Mesenchymal stem cell (in vitro differentiated cells and primary cell): ENCODE results near the gene MEGF9.
A peak's percentile ranks its signal among the peaks of the same experiment; 100 is the strongest.

Experiments
- DNase-seq: peaks from one replicate; pipeline ENCODE4 v3.0.0-alpha.2; 2013
- H2AFZ ChIP-seq: one replicate; pipeline ENCODE4 v1.6.1; 2013; ENCODE audit warnings: low read depth, mild to moderate bottlenecking, control low read depth, inconsistent platforms, low read length, moderate library complexity
- H2AK5ac ChIP-seq: 2 replicates; pipeline ENCODE4 v1.6.1; 2013; ENCODE audit warnings: low read length, moderate library complexity, mild to moderate bottlenecking, inconsistent platforms; ENCODE audit not compliant: severe bottlenecking
- H2BK120ac ChIP-seq: one replicate; pipeline ENCODE4 v1.6.1; 2013; ENCODE audit warnings: low read depth, mild to moderate bottlenecking, inconsistent platforms, low read length, moderate library complexity
- H2BK12ac ChIP-seq, 2 experiments: one replicate each; pipeline ENCODE4 v1.6.1; 2013; ENCODE audit warnings: inconsistent platforms in 2 of 2, low read length in 2 of 2, mild to moderate bottlenecking in 2 of 2, moderate library complexity in 2 of 2, control low read depth in 1 of 2
- H2BK15ac ChIP-seq: one replicate; pipeline ENCODE4 v1.6.1; 2013; ENCODE audit warnings: mild to moderate bottlenecking, low read depth, inconsistent platforms; ENCODE audit not compliant: poor library complexity, severe bottlenecking
- H2BK5ac ChIP-seq: 2 replicates; pipeline ENCODE4 v1.6.1; 2013; ENCODE audit warnings: low read depth, mild to moderate bottlenecking, low read length, control low read depth, inconsistent platforms; ENCODE audit not compliant: poor library complexity, severe bottlenecking
- H3K14ac ChIP-seq, 2 experiments: one replicate each; pipeline ENCODE4 v1.6.1; 2013; ENCODE audit warnings: inconsistent platforms in 2 of 2, low read length in 2 of 2, control low read depth in 1 of 2, mild to moderate bottlenecking in 1 of 2, moderate library complexity in 1 of 2
- H3K18ac ChIP-seq, 2 experiments: one replicate each; pipeline ENCODE4 v1.6.1; 2013; ENCODE audit warnings: inconsistent platforms in 2 of 2, low read length in 2 of 2, control low read depth in 1 of 2, low read depth in 1 of 2, mild to moderate bottlenecking in 1 of 2
- H3K23ac ChIP-seq, 2 experiments: one replicate each; pipeline ENCODE4 v1.6.1; 2013; ENCODE audit warnings: inconsistent platforms in 2 of 2, low read length in 2 of 2, mild to moderate bottlenecking in 2 of 2, moderate library complexity in 2 of 2, control low read depth in 1 of 2
- H3K27ac ChIP-seq: 2 replicates; pipeline ENCODE4 v1.5.1; 2013; ENCODE audit warnings: mild to moderate bottlenecking, moderate library complexity, low read length, control low read depth, inconsistent platforms; ENCODE audit not compliant: poor library complexity, severe bottlenecking
- H3K27me3 ChIP-seq, 2 experiments: 2 replicates each; pipeline versions ENCODE4 v1.6.1 to v1.7.0; 2013; ENCODE audit warnings: low read length in 2 of 2, mild to moderate bottlenecking in 2 of 2, moderate library complexity in 2 of 2, control low read depth in 1 of 2, inconsistent platforms in 1 of 2; ENCODE audit not compliant: control insufficient read depth in 1 of 2, insufficient read depth in 1 of 2
- H3K36me3 ChIP-seq, 2 experiments: 2 replicates each; pipeline versions ENCODE4 v1.6.1 to v1.7.0; 2013; ENCODE audit warnings: low read length in 2 of 2, control low read depth in 1 of 2, inconsistent platforms in 1 of 2, low read depth in 1 of 2, mild to moderate bottlenecking in 1 of 2; ENCODE audit not compliant: insufficient read depth in 2 of 2, control insufficient read depth in 1 of 2
- H3K4ac ChIP-seq, 2 experiments: one replicate each; pipeline ENCODE4 v1.6.1; 2013; ENCODE audit warnings: inconsistent platforms in 2 of 2, low read length in 2 of 2, mild to moderate bottlenecking in 2 of 2, moderate library complexity in 2 of 2, control low read depth in 1 of 2, low read depth in 1 of 2
- H3K4me1 ChIP-seq: 2 replicates; pipeline ENCODE4 v1.6.1; 2013; ENCODE audit warnings: low read depth, low read length, control low read depth; ENCODE audit not compliant: control insufficient read depth, insufficient read depth
- H3K4me2 ChIP-seq: 2 replicates; pipeline ENCODE4 v1.6.1; 2013; ENCODE audit warnings: low read length, mild to moderate bottlenecking, inconsistent platforms; ENCODE audit not compliant: poor library complexity, severe bottlenecking
- H3K4me3 ChIP-seq, 2 experiments: 2 replicates each; pipeline versions ENCODE4 v1.5.1 to v1.7.0; 2013; ENCODE audit warnings: low read length in 2 of 2, mild to moderate bottlenecking in 2 of 2, control low read depth in 1 of 2, low read depth in 1 of 2; ENCODE audit not compliant: insufficient read depth in 1 of 2
- H3K79me1 ChIP-seq: replicated peaks from 2 replicates; pipeline ENCODE4 v1.6.1; 2013; ENCODE audit warnings: mild to moderate bottlenecking, control low read depth, low read length, inconsistent platforms; ENCODE audit not compliant: poor library complexity, severe bottlenecking
- H3K9ac ChIP-seq: 2 replicates; pipeline ENCODE4 v1.7.0; 2013; ENCODE audit warnings: mild to moderate bottlenecking, low read length, moderate library complexity
- H3K9me3 ChIP-seq: 2 replicates; pipeline ENCODE4 v1.7.0; 2013; ENCODE audit warnings: mild to moderate bottlenecking, low read length; ENCODE audit not compliant: control insufficient read depth
- H4K8ac ChIP-seq: one replicate; pipeline ENCODE4 v1.6.1; 2013; ENCODE audit warnings: inconsistent platforms, mild to moderate bottlenecking, low read length, moderate library complexity
- H4K91ac ChIP-seq: one replicate; pipeline ENCODE4 v1.6.1; 2013; ENCODE audit warnings: mild to moderate bottlenecking, low read length, inconsistent platforms
- WGBS: methylation state at CpG from one replicate; pipeline ENCODE4 v1.1.7; 2013; ENCODE audit warnings: mixed read lengths; 5-methylcytosine and 5-hydroxymethylcytosine counted together

Gene MEGF9

GRCh38 chr9:120757026-120757913 is 43.0 kb upstream of the MEGF9 start:
- Histone ChIP-seq H2AK5ac (no peak overlapping the region), H3K27ac (no peak overlapping the region), H3K36me3 (peaks cover 3 to 33% of the 10 kb centered on the region in 2 experiments), H2BK5ac (no peak overlapping the region), H3K9ac (no peak overlapping the region), H2AFZ (no peak overlapping the region), H2BK120ac (no peak overlapping the region), H3K14ac (no peak overlapping the region), H3K9me3 (no peaks in the 10 kb centered on the region), H2BK12ac (no peak overlapping the region), H3K27me3 (no peaks in the 10 kb centered on the region), H3K4me3 (no peak overlapping the region), H4K8ac (no peak overlapping the region), H3K4me2 (no peak overlapping the region), H4K91ac (no peak overlapping the region), H3K18ac (no peak overlapping the region), H2BK15ac (no peak overlapping the region), H3K79me1 (peaks cover 2% of the 10 kb centered on the region), H3K23ac (no peak overlapping the region), H3K4me1 (no peaks in the 10 kb centered on the region), H3K4ac (no peak overlapping the region)
- no peak for DNase-seq
- 100% methylated on average over 2 of the region's 6 CpGs for WGBS

- H3K9me3 ChIP-seq = no peaks in the 10 kb centered on the region
- H3K18ac ChIP-seq = no peak overlapping the region
- no peak overlapping the region for H2AFZ ChIP-seq
- peaks cover 2% of the 10 kb centered on the region for H3K79me1 ChIP-seq
- H3K9ac ChIP-seq = no peak overlapping the region
- no peak overlapping the region for H3K4me3 ChIP-seq
- H3K36me3 ChIP-seq = peaks cover 0 to 29% of the 10 kb centered on the region in 2 experiments
- DNase-seq = no peak
- H2BK15ac ChIP-seq = no peak overlapping the region
- no peak overlapping the region for H2BK5ac ChIP-seq
- WGBS = no CpG with 5 or more reads among the region's 1 CpG
- no peak overlapping the region for H4K91ac ChIP-seq
- H3K27me3 ChIP-seq = no peaks in the 10 kb centered on the region
- H3K4ac ChIP-seq = no peak overlapping the region
- H3K14ac ChIP-seq = no peak overlapping the region
- no peaks in the 10 kb centered on the region for H3K4me1 ChIP-seq
- no peak overlapping the region for H2BK12ac ChIP-seq
- H3K23ac ChIP-seq = no peak overlapping the region
- H3K27ac ChIP-seq = no peak overlapping the region
- no peak overlapping the region for H3K4me2 ChIP-seq
- H2BK120ac ChIP-seq = no peak overlapping the region
- no peak overlapping the region for H4K8ac ChIP-seq
- no peak overlapping the region for H2AK5ac ChIP-seq
These were observed 42.3 kb upstream of the MEGF9 start for GRCh38 chr9:120756531-120756930.

- Histone ChIP-seq H3K14ac (no peak overlapping the region), H3K9me3 (no peaks in the 10 kb centered on the region), H3K4me3 (no peak overlapping the region), H2BK120ac (no peak overlapping the region), H2AK5ac (no peak overlapping the region), H2BK15ac (no peak overlapping the region), H4K91ac (no peak overlapping the region), H3K79me1 (peaks cover 2% of the 10 kb centered on the region), H2BK5ac (no peak overlapping the region), H4K8ac (no peak overlapping the region), H2BK12ac (no peak overlapping the region), H3K4ac (no peak overlapping the region), H3K36me3 (peaks cover 0 to 23% of the 10 kb centered on the region in 2 experiments), H3K9ac (no peak overlapping the region), H3K27ac (no peak overlapping the region), H3K27me3 (no peaks in the 10 kb centered on the region), H2AFZ (no peak overlapping the region), H3K4me1 (no peaks in the 10 kb centered on the region), H3K23ac (no peak overlapping the region), H3K4me2 (no peak overlapping the region), H3K18ac (no peak overlapping the region)
- 17% methylated on average over 4 of the region's 6 CpGs for WGBS
- DNase-seq = peak; percentile 60
These were observed 41.7 kb upstream of the MEGF9 start for GRCh38 chr9:120755810-120756434.

- H3K9ac ChIP-seq = no peak overlapping the region
- H2AK5ac ChIP-seq = no peak overlapping the region
- no peak for DNase-seq
- no peak overlapping the region for H3K4me2 ChIP-seq
- no peak overlapping the region for H3K4me3 ChIP-seq
- H3K18ac ChIP-seq = no peak overlapping the region
- H3K79me1 ChIP-seq = peaks cover 2% of the 10 kb centered on the region
- H2AFZ ChIP-seq = no peak overlapping the region
- no peak overlapping the region for H2BK5ac ChIP-seq
- H3K9me3 ChIP-seq = no peaks in the 10 kb centered on the region
- H2BK12ac ChIP-seq = no peak overlapping the region
- H4K91ac ChIP-seq = no peak overlapping the region
- no peak overlapping the region for H3K14ac ChIP-seq
- no peak overlapping the region for H4K8ac ChIP-seq
- H2BK120ac ChIP-seq = no peak overlapping the region
- H2BK15ac ChIP-seq = no peak overlapping the region
- no peaks in the 10 kb centered on the region for H3K4me1 ChIP-seq
- H3K36me3 ChIP-seq = peaks cover 0 to 16% of the 10 kb centered on the region in 2 experiments
- no CpG with 5 or more reads among the region's 2 CpGs for WGBS
- H3K4ac ChIP-seq = no peak overlapping the region
- H3K27ac ChIP-seq = no peak overlapping the region
- H3K23ac ChIP-seq = no peak overlapping the region
- H3K27me3 ChIP-seq = no peaks in the 10 kb centered on the region
These were observed 40.8 kb upstream of the MEGF9 start for GRCh38 chr9:120755044-120755443.
